HepG2 (cell line): ENCODE measurements around the gene RBCK1. TPM values are rescaled to one million over a fixed set of nuclear protein-coding genes. Genes with fewer than 3 reads are reported as not detected.
A peak's percentile ranks its signal among the peaks of the same experiment; 100 is the strongest.

Experiments used
- ADNP ChIP-seq: sonication (generic); formaldehyde crosslinking; IDR thresholded peaks from 2 replicates; pipeline ENCODE4 v1.4.0; 2020; ENCODE audit warnings: missing genetic modification reagents
- CCAR2 ChIP-seq: fragments of 200-400 bp; formaldehyde crosslinking; optimal IDR thresholded peaks from 2 replicates; pipeline ENCODE3; 2018; ENCODE audit warnings: low read depth, mild to moderate bottlenecking, low read length, moderate library complexity
- FOSL1 ChIP-seq: sonication (generic); formaldehyde crosslinking; IDR thresholded peaks from 2 replicates; pipeline ENCODE4 v1.9.0; 2021; ENCODE audit warnings: missing genetic modification reagents, borderline replicate concordance
- HIVEP1 ChIP-seq: sonication (generic); formaldehyde crosslinking; IDR thresholded peaks from 2 replicates; pipeline ENCODE4 v1.4.0; 2020; ENCODE audit warnings: mild to moderate bottlenecking, missing genetic modification reagents
- HNF4A ChIP-seq: sonication (generic); formaldehyde crosslinking; IDR thresholded peaks from 2 replicates; pipeline ENCODE4 v1.4.0; 2020; ENCODE audit warnings: missing genetic modification reagents
- RFXAP ChIP-seq: sonication (generic); formaldehyde crosslinking; IDR thresholded peaks from 2 replicates; pipeline ENCODE4 v1.4.0; 2020; ENCODE audit warnings: missing genetic modification reagents, borderline replicate concordance
- TOPORS ChIP-seq: sonication (generic); formaldehyde crosslinking; IDR thresholded peaks from 2 replicates; pipeline ENCODE4 v1.8.0; 2023; ENCODE audit warnings: mild to moderate bottlenecking, missing genetic modification reagents
- ZFX ChIP-seq: sonication (generic); formaldehyde crosslinking; IDR thresholded peaks from 2 replicates; pipeline ENCODE4 v1.4.0; 2020; ENCODE audit warnings: mild to moderate bottlenecking, low read depth, missing genetic modification reagents, moderate library complexity
- ZNF20 ChIP-seq: sonication (generic); formaldehyde crosslinking; IDR thresholded peaks from 2 replicates; pipeline ENCODE4 v1.4.0; 2020; ENCODE audit warnings: mild to moderate bottlenecking, moderate library complexity, missing genetic modification reagents
- ZNF260 ChIP-seq: sonication (generic); formaldehyde crosslinking; IDR thresholded peaks from 2 replicates; pipeline ENCODE4 v1.4.0; 2020; ENCODE audit warnings: missing genetic modification reagents, low read depth, mild to moderate bottlenecking, borderline replicate concordance
- polyA plus RNA-seq, 8 experiments: library from polyadenylated mRNA; depleted of rRNA in 3 of 8; stranded (reverse) in 7 of 8; unstranded in 1 of 8; fragments of >200 nt; fragmentation: Illumina TruSeq in 4 of 8; extraction: Trizol in 4 of 8; gene quantifications; 2 replicates each; pipeline versions ENCODE4 v1.2.1 to v1.2.3, GENCODE V29; 2011 to 2016; ENCODE audit warnings: low read depth in 4 of 8, missing spikeins in 1 of 8, mixed read lengths in 1 of 8; ENCODE audit not compliant: insufficient read depth in 1 of 8
- total RNA-seq, 5 experiments: library from RNA; depleted of rRNA; stranded (reverse); fragments of >200 nt; fragmentation: Illumina TruSeq; extraction: Trizol; gene quantifications; 2 replicates each; pipeline ENCODE4 v1.2.3, GENCODE V29; 2016; ENCODE audit warnings: low read depth in 1 of 5
- TF ChIP-seq, protein P1 (sequence below): sonication (generic); formaldehyde crosslinking; IDR thresholded peaks from 2 replicates; pipeline ENCODE4 v1.9.0; 2022; ENCODE audit warnings: low read depth, missing genetic modification reagents
- TF ChIP-seq, protein P2 (sequence below): sonication (generic); formaldehyde crosslinking; IDR thresholded peaks from 2 replicates; pipeline ENCODE4 v1.4.0; 2020; ENCODE audit warnings: missing genetic modification reagents
- TF ChIP-seq, protein P3 (sequence below): fragments of 450-650 bp; IDR thresholded peaks from 2 replicates; pipeline ENCODE4 v1.6.1; 2017
- TF ChIP-seq, protein P4 (sequence below): fragments of 450-650 bp; IDR thresholded peaks from 2 replicates; pipeline ENCODE4 v1.6.1; 2017; ENCODE audit warnings: mild to moderate bottlenecking
- TF ChIP-seq, protein P5 (sequence below): sonication (generic); formaldehyde crosslinking; IDR thresholded peaks from 2 replicates; pipeline ENCODE4; 2020; ENCODE audit warnings: missing genetic modification reagents, mild to moderate bottlenecking, borderline replicate concordance

RBCK1 gene
- total and polyA plus RNA-seq, 2 of the 13 experiments (the other 11 are each of a cell fraction or from before 2014, with no cell fraction given), result 149 to 215 TPM

DNA sequence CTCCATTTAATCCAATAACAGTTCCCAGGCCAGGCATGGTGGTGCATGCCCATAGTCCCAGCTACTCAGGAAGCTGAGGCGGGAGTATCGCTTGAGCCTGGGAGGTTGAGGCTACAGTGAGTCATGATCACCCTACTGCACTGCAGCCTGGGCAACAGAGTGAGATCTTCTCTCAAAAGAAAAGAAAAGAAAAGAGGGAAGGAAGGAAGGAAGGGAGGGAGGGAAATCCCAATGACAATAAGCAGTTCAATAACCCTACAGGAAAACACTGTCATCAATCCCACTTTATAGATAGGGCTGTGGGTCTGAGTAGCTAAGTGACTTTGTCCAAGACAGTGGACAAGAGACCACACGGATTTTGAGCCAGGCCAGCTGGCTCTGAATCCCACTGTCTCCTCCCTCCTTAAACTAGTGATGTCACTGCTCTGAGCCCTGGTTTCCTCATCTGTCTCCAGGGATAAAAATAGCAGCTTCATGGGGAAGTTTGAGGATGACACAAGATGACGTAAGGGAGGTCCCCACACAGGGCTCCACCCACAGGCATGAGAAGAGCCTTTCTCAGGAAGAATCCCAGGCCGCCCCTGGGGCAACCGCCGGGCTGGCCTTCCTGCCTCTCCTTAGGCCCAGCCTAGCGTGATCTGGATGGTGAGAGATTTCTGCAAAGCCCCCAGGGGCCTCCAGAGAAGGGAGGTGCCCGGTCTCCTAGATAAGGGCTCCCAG lies 34.8 kb upstream of the RBCK1 start (continued):
- TF ChIP-seq, protein P1, sequence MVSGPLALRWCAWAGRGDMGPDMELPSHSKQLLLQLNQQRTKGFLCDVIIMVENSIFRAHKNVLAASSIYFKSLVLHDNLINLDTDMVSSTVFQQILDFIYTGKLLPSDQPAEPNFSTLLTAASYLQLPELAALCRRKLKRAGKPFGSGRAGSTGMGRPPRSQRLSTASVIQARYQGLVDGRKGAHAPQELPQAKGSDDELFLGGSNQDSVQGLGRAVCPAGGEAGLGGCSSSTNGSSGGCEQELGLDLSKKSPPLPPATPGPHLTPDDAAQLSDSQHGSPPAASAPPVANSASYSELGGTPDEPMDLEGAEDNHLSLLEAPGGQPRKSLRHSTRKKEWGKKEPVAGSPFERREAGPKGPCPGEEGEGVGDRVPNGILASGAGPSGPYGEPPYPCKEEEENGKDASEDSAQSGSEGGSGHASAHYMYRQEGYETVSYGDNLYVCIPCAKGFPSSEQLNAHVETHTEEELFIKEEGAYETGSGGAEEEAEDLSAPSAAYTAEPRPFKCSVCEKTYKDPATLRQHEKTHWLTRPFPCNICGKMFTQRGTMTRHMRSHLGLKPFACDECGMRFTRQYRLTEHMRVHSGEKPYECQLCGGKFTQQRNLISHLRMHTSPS, result no peak
- no peak for TF ChIP-seq FOSL1 (CRISPR knock-in tag)
- no peak for TF ChIP-seq CCAR2
- no peak for TF ChIP-seq TOPORS
- TF ChIP-seq RFXAP (CRISPR knock-in tag), result no peak
- TF ChIP-seq, protein P2, sequence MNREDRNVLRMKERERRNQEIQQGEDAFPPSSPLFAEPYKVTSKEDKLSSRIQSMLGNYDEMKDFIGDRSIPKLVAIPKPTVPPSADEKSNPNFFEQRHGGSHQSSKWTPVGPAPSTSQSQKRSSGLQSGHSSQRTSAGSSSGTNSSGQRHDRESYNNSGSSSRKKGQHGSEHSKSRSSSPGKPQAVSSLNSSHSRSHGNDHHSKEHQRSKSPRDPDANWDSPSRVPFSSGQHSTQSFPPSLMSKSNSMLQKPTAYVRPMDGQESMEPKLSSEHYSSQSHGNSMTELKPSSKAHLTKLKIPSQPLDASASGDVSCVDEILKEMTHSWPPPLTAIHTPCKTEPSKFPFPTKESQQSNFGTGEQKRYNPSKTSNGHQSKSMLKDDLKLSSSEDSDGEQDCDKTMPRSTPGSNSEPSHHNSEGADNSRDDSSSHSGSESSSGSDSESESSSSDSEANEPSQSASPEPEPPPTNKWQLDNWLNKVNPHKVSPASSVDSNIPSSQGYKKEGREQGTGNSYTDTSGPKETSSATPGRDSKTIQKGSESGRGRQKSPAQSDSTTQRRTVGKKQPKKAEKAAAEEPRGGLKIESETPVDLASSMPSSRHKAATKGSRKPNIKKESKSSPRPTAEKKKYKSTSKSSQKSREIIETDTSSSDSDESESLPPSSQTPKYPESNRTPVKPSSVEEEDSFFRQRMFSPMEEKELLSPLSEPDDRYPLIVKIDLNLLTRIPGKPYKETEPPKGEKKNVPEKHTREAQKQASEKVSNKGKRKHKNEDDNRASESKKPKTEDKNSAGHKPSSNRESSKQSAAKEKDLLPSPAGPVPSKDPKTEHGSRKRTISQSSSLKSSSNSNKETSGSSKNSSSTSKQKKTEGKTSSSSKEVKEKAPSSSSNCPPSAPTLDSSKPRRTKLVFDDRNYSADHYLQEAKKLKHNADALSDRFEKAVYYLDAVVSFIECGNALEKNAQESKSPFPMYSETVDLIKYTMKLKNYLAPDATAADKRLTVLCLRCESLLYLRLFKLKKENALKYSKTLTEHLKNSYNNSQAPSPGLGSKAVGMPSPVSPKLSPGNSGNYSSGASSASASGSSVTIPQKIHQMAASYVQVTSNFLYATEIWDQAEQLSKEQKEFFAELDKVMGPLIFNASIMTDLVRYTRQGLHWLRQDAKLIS (CRISPR knock-in tag), result no peak
- TF ChIP-seq ZNF20 (CRISPR knock-in tag), result no peak
- TF ChIP-seq HNF4A, result no peak; the same call in 1 of the 2 replicates
- TF ChIP-seq, protein P3, sequence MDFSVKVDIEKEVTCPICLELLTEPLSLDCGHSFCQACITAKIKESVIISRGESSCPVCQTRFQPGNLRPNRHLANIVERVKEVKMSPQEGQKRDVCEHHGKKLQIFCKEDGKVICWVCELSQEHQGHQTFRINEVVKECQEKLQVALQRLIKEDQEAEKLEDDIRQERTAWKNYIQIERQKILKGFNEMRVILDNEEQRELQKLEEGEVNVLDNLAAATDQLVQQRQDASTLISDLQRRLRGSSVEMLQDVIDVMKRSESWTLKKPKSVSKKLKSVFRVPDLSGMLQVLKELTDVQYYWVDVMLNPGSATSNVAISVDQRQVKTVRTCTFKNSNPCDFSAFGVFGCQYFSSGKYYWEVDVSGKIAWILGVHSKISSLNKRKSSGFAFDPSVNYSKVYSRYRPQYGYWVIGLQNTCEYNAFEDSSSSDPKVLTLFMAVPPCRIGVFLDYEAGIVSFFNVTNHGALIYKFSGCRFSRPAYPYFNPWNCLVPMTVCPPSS, result no peak
- TF ChIP-seq, protein P4, sequence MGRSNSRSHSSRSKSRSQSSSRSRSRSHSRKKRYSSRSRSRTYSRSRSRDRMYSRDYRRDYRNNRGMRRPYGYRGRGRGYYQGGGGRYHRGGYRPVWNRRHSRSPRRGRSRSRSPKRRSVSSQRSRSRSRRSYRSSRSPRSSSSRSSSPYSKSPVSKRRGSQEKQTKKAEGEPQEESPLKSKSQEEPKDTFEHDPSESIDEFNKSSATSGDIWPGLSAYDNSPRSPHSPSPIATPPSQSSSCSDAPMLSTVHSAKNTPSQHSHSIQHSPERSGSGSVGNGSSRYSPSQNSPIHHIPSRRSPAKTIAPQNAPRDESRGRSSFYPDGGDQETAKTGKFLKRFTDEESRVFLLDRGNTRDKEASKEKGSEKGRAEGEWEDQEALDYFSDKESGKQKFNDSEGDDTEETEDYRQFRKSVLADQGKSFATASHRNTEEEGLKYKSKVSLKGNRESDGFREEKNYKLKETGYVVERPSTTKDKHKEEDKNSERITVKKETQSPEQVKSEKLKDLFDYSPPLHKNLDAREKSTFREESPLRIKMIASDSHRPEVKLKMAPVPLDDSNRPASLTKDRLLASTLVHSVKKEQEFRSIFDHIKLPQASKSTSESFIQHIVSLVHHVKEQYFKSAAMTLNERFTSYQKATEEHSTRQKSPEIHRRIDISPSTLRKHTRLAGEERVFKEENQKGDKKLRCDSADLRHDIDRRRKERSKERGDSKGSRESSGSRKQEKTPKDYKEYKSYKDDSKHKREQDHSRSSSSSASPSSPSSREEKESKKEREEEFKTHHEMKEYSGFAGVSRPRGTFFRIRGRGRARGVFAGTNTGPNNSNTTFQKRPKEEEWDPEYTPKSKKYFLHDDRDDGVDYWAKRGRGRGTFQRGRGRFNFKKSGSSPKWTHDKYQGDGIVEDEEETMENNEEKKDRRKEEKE, result no peak
- peak; percentile 88; the same call in 1 of the 2 replicates for TF ChIP-seq HIVEP1 (CRISPR knock-in tag)
- TF ChIP-seq, protein P5, sequence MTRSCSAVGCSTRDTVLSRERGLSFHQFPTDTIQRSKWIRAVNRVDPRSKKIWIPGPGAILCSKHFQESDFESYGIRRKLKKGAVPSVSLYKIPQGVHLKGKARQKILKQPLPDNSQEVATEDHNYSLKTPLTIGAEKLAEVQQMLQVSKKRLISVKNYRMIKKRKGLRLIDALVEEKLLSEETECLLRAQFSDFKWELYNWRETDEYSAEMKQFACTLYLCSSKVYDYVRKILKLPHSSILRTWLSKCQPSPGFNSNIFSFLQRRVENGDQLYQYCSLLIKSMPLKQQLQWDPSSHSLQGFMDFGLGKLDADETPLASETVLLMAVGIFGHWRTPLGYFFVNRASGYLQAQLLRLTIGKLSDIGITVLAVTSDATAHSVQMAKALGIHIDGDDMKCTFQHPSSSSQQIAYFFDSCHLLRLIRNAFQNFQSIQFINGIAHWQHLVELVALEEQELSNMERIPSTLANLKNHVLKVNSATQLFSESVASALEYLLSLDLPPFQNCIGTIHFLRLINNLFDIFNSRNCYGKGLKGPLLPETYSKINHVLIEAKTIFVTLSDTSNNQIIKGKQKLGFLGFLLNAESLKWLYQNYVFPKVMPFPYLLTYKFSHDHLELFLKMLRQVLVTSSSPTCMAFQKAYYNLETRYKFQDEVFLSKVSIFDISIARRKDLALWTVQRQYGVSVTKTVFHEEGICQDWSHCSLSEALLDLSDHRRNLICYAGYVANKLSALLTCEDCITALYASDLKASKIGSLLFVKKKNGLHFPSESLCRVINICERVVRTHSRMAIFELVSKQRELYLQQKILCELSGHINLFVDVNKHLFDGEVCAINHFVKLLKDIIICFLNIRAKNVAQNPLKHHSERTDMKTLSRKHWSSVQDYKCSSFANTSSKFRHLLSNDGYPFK (CRISPR knock-in tag), result no peak
- peak; percentile 24; the same call in 1 of the 2 replicates for TF ChIP-seq ZFX (CRISPR knock-in tag)
- TF ChIP-seq ZNF260 (CRISPR knock-in tag), result no peak
- no peak for TF ChIP-seq ADNP (CRISPR knock-in tag)
